Islet of Langerhans (tissue), 1 donor: ENCODE measurements around the gene SCUBE3.

Experiments used
- FAIRE-seq: peaks from one replicate; lab custom pipeline; 2011; peaks lifted over from hg19 to GRCh38; lab: Jason Lieb, UNC

The SCUBE3 gene

GRCh38 chr6:35275744-35276260, 62.0 kb downstream of the SCUBE3 start:
- no peak for FAIRE-seq

- no peak for FAIRE-seq
Measured at GRCh38 chr6:35278708-35279107, 65.0 kb downstream of the SCUBE3 start.

GRCh38 chr6:35280903-35281302, 67.1 kb downstream of the SCUBE3 start:
- no peak for FAIRE-seq

- no peak for FAIRE-seq
Measured at GRCh38 chr6:35282472-35282871, 68.7 kb downstream of the SCUBE3 start.

DNA sequence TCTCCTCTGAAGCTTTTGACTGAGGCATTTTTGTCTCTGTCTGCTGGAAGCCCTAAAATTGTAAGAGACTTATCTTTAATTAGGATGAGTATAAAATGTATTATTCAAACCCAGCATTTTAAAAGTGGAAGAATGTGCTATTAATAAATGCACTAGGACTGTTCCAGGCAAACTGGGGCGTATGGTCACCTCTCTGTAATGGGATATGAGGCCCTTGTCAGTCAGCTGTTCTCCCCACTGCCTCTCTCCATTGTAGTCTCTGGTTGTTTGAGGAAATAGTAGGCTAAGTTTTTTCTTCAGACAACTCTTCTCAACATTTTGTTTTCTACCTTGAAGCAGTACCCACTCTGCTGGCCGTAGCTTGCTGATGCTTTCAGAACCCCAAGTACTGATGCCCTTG, 69.6 kb downstream of the SCUBE3 start:
- FAIRE-seq: no peak

GRCh38 chr6:35287671-35288396, 74.1 kb downstream of the SCUBE3 start:
- no peak for FAIRE-seq

GRCh38 chr6:35288834-35289233, 75.1 kb downstream of the SCUBE3 start:
- FAIRE-seq: no peak

GRCh38 chr6:35291491-35291890, 77.7 kb downstream of the SCUBE3 start:
- no peak for FAIRE-seq

GRCh38 chr6:35292494-35292893, 78.7 kb downstream of the SCUBE3 start:
- no peak for FAIRE-seq

DNA sequence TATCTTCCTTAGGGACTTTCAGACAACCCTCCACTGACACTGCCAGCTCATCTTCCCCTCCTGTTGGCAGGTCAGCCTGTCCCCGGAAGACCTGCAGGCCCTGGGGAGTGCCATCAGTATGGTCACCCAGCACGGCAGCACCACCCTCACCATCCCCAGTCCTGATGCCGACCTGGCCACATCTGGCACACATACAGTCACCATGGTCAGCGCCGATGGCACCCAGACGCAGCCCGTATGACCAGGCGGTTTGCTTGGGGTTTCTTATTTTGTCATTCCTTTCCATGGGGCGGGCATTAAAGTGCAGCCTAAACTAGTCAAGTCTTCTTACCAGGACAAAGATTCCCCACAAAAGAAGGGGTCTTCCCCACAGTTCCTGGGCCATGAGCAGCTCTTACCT, 79.9 kb downstream of the SCUBE3 start:
- FAIRE-seq: no peak

GRCh38 chr6:35294308-35294945, 80.7 kb downstream of the SCUBE3 start:
- FAIRE-seq: no peak

GRCh38 chr6:35295036-35295435, 81.3 kb downstream of the SCUBE3 start:
- FAIRE-seq: no peak

DNA sequence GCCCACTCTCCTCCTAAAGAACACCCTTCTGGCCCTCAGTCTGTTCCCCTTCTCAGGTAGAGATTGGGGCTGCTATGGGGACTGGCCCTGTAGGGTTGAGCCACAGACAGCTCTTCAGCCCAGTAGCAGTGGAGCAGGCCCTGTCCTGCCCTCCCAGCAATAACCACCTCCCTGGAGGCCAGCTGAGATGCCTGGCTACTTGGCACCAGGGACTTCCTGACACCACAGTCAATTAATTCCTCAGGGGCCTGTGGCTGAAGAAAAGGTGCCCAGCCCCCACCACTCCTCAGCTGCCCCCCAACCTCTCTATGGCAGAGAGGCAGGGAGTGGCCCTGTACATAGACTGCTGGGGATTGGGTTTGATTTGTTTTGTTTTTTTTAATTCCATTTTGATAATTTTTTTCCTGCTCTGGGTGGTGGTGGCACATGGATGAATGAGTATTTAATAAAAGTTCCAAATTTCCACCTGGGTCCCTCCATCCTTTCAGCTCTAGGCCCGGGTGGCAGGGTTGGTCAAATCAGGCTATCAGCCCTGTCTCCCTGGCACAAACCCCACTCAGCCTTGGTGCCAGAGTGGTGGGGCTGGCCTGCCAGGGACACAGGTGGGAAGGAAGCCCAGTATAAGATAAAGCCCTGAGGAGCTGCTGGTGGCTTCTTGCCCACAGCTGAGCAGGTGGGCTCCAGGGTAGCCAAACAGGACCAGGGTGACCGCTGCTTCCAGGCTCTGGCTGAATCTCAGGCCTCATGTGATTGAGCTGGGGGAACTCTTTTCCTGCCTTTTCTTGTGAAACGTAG, 82.0 kb downstream of the SCUBE3 start:
- FAIRE-seq: no peak

DNA sequence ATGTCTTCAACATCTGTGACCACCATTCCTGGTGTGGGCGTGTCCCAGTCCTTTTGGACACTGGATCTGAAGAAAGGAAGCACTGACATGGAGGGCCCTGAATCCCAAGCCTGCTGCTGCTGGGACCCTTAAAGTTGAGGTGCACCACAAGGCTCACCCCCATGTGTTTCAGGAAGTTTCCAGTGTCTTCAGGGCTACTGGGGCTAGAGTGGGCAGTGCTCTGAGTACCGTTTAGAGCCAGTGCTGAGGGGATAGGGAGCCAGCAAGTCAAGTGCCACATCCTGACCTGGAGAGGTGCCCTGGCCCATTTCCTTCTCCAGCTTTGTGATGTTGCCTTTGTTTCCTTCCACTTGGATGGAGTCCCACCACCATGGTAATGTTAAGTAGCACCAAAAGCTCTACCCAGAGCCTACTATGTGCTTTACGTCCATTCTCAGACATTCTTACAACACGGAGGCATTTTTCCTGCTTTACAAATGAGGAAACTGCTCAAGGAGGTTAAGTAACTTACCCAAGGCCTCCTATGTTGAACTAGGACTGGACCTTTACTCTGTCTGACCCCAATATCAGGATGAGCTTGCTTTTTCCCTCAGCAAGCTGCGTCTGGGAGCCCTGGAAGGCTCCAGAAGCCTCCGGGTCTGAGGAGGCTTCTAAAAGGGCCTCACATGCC, 83.3 kb downstream of the SCUBE3 start:
- FAIRE-seq: no peak

GRCh38 chr6:35297601-35298481, 84.1 kb downstream of the SCUBE3 start, which contains the start of gene DEF6:
DEF6 (plus strand) TSS chr6:35297818; CDS start chr6:35297857, 39 bp downstream.
- FAIRE-seq: no peak

- FAIRE-seq: no peak
Measured at GRCh38 chr6:35298625-35299140, 84.9 kb downstream of the SCUBE3 start.

DNA sequence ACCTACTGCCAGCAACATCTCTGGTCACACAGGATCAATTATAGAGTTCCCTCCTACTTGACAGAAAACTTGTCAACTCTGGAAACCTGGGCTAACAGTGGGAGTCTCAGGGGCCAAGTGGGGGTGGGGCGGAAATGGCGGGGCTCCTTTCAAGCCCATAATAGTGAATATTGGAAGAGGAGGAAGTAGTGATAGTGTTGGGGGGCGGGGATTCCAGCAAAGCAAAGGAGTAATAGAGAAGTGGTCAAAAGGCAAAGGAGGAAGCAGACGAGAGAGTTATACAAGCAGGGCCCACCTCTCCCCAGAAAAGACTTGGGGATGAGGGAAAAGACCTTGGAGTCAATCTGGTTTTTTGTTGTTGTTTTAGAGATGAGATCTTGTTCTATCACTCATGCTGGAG, 85.9 kb downstream of the SCUBE3 start:
- FAIRE-seq: no peak

GRCh38 chr6:35300848-35301247, 87.1 kb downstream of the SCUBE3 start:
- FAIRE-seq: no peak
